Breast epithelium (tissue), 4 donors: Measurements from ENCODE around the gene TENM3. TPM values are rescaled to one million over a fixed set of nuclear protein-coding genes. Genes with fewer than 3 reads are reported as not detected.

Source experiments
- DNase-seq, 2 donors: peaks; one replicate each; pipeline ENCODE4 v3.0.0-alpha.2; 2019; ENCODE audit warnings: low spot score in 2 of 2
- H3K27ac ChIP-seq, 2 donors: fragments of 200-600 bp; sonication (generic) in 1 of 2; one replicate each; pipeline ENCODE4 v1.5.1; 2016 to 2019; ENCODE audit warnings: mild to moderate bottlenecking in 1 of 2
- H3K27me3 ChIP-seq, 2 donors: fragments of 200-600 bp; sonication (generic) in 1 of 2; one replicate each; pipeline versions ENCODE4 v1.5.1 to v1.6.0; 2017 to 2019; ENCODE audit warnings: control low read depth in 1 of 2, mild to moderate bottlenecking in 1 of 2
- H3K36me3 ChIP-seq: fragments of 200-600 bp; one replicate; pipeline ENCODE4 v1.5.1; 2019
- H3K4me1 ChIP-seq, 2 donors: fragments of 200-600 bp; sonication (generic); one replicate each; pipeline ENCODE4 v1.5.1; 2016 to 2019; ENCODE audit warnings: control low read depth in 1 of 2
- H3K4me3 ChIP-seq, 3 donors: fragments of 200-600 bp; sonication (generic); 1 replicate in 2 of 3; 2 replicates in 1 of 3; pipeline ENCODE4 v1.5.1; 2016 to 2019; ENCODE audit warnings: mild to moderate bottlenecking in 3 of 3, moderate library complexity in 2 of 3
- H3K9me3 ChIP-seq, 2 donors: fragments of 200-600 bp; sonication (generic) in 1 of 2; one replicate each; pipeline ENCODE4 v1.5.1; 2016 to 2019; ENCODE audit warnings: control low read depth in 1 of 2
- POLR2A ChIP-seq: fragments of 450-650 bp; IDR thresholded peaks from one replicate; pipeline ENCODE4 v1.6.1; 2016; ENCODE audit warnings: antibody characterized with exemption, mild to moderate bottlenecking, moderate library complexity
- POLR2AphosphoS5 ChIP-seq, 3 donors: sonication (generic); formaldehyde crosslinking; IDR thresholded peaks; one replicate each; pipeline ENCODE4 v1.6.1; 2017; ENCODE audit warnings: antibody characterized with exemption in 3 of 3
- intact Hi-C: fragments of 100-400 bp; cut with DNase I; formaldehyde crosslinking; loops from one replicate; pipeline ENCODE4 v1.15.1; 2023; ENCODE audit warnings: low total_unique reads
- total RNA-seq, 3 donors: library from RNA; depleted of rRNA; stranded (reverse); fragments of >200 nt; gene quantifications; one replicate each; pipeline ENCODE4 v1.1.0, GENCODE V29; 2016
- TF ChIP-seq, protein P1 (sequence below), 3 donors: fragments of 450-650 bp; IDR thresholded peaks; one replicate each; pipeline ENCODE4 v1.5.1; 2016 to 2017; ENCODE audit warnings: antibody characterized with exemption in 3 of 3, mild to moderate bottlenecking in 3 of 3, moderate library complexity in 3 of 3

Gene TENM3
- total RNA-seq, 3 donors from 2014 or later, result 4.6 to 30.6 (median 8.8) TPM

DNA sequence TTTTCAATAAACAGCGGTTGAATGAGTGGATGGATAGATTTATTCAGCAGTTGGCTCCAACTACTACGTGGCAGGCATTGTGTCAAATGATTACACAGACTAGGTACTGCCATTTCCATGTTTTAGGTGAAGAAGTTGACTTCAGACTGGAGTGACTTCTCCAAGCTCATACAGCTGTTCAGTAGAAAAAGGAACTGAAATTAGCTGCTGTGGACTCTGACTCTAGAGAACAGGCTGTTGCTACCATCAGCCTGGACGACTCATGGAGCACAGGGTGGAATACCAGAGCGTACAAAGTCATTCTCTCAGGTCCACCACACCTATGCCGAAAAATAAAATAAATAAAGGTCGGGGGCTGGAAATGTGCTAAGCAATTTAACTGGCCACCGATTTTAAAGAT, 45.3 kb downstream of the TENM3 start:
- H3K9me3 ChIP-seq, result no peaks in the 10 kb centered on the region
- no peak for DNase-seq
- H3K4me3 ChIP-seq, result no peak overlapping the region
- intact Hi-C loops, result no loop called here
- H3K27ac ChIP-seq, result no peak overlapping the region
- TF ChIP-seq POLR2A, result no peak
- TF ChIP-seq, protein P1, sequence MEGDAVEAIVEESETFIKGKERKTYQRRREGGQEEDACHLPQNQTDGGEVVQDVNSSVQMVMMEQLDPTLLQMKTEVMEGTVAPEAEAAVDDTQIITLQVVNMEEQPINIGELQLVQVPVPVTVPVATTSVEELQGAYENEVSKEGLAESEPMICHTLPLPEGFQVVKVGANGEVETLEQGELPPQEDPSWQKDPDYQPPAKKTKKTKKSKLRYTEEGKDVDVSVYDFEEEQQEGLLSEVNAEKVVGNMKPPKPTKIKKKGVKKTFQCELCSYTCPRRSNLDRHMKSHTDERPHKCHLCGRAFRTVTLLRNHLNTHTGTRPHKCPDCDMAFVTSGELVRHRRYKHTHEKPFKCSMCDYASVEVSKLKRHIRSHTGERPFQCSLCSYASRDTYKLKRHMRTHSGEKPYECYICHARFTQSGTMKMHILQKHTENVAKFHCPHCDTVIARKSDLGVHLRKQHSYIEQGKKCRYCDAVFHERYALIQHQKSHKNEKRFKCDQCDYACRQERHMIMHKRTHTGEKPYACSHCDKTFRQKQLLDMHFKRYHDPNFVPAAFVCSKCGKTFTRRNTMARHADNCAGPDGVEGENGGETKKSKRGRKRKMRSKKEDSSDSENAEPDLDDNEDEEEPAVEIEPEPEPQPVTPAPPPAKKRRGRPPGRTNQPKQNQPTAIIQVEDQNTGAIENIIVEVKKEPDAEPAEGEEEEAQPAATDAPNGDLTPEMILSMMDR (IDR thresholded peaks at IDR 0.05), result no peak
- no peak for TF ChIP-seq POLR2AphosphoS5 (IDR thresholded peaks at IDR 0.05)
- H3K27me3 ChIP-seq, result no peaks in the 10 kb centered on the region
- no peaks in the 10 kb centered on the region for H3K36me3 ChIP-seq
- no peaks in the 10 kb centered on the region for H3K4me1 ChIP-seq

DNA sequence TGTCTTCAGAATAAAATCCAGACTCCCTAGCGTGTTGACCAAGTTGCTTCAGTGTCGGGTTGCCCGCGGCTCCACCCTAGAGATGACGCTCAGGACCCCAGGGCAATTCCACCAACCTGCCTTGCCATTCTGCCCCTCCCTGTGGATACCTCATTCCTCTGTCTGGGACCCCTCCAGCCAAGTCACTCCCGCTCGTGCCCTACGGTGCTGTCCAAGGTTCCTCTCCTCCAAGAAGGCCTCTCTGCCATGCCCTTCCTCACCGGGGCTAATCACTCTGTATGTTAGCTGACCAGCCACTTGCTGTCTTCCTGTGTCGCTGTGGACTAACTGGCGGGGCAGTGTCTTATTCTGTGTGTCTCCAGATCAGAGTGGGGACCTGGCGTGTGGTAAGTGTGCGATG, 46.6 kb downstream of the TENM3 start:
- DNase-seq, result no peak
- Histone ChIP-seq H3K4me1 (no peaks in the 10 kb centered on the region), H3K4me3 (no peak overlapping the region), H3K27ac (no peak overlapping the region), H3K27me3 (no peaks in the 10 kb centered on the region), H3K36me3 (no peaks in the 10 kb centered on the region), H3K9me3 (no peaks in the 10 kb centered on the region)
- intact Hi-C loops, result no loop called here
- no peak for TF ChIP-seq POLR2A
- TF ChIP-seq, protein P1 (IDR thresholded peaks at IDR 0.05), result no peak
- TF ChIP-seq POLR2AphosphoS5 (IDR thresholded peaks at IDR 0.05), result no peak

DNA sequence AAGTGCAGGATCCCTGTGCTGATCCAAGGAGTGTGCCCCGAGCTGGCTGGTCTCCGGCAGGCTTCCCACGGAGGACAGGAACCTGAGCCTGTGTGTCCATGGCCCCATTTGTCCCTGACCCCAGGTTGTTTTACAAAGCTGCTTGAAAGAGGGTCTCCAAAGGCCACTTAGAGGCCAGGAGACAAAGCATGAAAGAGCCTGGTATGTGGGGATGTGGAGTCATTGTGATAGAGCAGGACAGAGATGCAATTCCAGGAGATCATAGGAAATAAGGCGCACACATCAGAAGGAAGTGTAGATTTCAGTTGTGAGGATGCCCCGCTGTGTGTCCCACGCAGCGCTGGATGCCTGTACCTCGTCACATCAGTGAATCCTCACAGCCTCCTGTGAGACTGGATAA, 48.0 kb downstream of the TENM3 start:
- no peaks in the 10 kb centered on the region for H3K27me3 ChIP-seq
- no peaks in the 10 kb centered on the region for H3K4me1 ChIP-seq
- H3K27ac ChIP-seq, result no peak overlapping the region
- H3K4me3 ChIP-seq, result no peak overlapping the region
- intact Hi-C loops, result no loop called here
- DNase-seq, result no peak
- TF ChIP-seq, protein P1 (IDR thresholded peaks at IDR 0.05), result no peak
- TF ChIP-seq POLR2AphosphoS5 (IDR thresholded peaks at IDR 0.05), result no peak
- no peak for TF ChIP-seq POLR2A
- H3K36me3 ChIP-seq, result no peaks in the 10 kb centered on the region
- H3K9me3 ChIP-seq, result no peaks in the 10 kb centered on the region

DNA sequence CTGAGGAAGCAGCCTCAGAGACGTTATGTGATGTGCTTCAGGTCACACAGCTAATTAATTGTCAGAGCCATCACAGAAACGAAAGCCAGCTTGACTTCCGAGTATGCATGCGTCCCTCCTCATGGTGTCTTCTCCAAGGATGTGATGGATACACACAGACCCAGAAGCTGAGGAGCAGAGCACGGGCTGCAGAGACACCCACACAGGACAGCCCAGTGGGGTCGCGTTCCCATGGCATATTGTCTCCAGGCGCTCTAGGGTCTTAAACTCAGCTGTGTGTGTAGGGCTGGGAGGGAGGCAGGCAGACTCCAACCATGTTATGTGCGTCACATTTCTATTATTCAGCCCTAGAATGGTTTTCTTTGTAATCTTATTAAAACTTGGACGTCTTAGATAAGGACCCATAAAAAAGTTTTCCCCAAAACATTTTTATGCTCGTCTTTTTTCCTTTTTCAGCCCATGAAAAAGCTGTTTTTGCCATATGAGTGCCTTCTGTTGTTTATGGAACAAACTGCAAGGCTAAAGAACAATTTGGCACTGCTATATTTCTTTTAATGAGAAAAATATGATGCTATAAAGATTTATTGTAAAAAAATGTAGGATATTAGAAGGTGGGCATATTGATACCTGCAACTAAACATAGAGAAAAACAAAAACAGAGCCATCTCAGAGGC, 48.5 kb downstream of the TENM3 start:
- Histone ChIP-seq H3K36me3 (no peaks in the 10 kb centered on the region), H3K27me3 (no peaks in the 10 kb centered on the region), H3K27ac (no peak overlapping the region), H3K4me3 (no peak overlapping the region), H3K9me3 (no peaks in the 10 kb centered on the region), H3K4me1 (no peaks in the 10 kb centered on the region)
- no peak for DNase-seq
- TF ChIP-seq POLR2AphosphoS5 (IDR thresholded peaks at IDR 0.05), result no peak
- TF ChIP-seq, protein P1 (IDR thresholded peaks at IDR 0.05), result no peak
- TF ChIP-seq POLR2A, result no peak
- intact Hi-C loops, result no loop called here

DNA sequence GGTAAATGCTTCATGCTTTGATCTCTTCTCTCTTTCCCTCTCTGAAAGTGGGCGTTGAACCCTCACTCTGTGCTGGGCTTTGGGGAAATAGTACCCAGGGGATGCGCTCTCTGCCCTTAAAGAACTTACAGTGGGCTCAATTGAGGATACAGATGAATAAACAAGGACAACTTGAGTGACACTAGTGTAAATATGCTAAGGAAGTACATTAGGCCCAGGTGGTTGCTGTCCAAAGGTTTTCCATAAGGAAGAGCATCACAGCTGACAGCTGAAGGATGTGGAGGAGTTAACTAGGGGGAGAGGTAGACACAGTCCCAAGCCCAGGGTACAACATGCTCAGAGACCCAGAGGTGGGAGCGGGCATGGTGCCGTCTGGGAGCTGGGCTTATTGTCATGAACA, 49.4 kb downstream of the TENM3 start:
- Histone ChIP-seq H3K27ac (no peak overlapping the region), H3K36me3 (no peaks in the 10 kb centered on the region), H3K4me3 (no peak overlapping the region), H3K27me3 (no peaks in the 10 kb centered on the region), H3K9me3 (no peaks in the 10 kb centered on the region), H3K4me1 (no peaks in the 10 kb centered on the region)
- TF ChIP-seq, protein P1 (IDR thresholded peaks at IDR 0.05), result no peak
- TF ChIP-seq POLR2AphosphoS5 (IDR thresholded peaks at IDR 0.05) (no peak), POLR2A (no peak)
- no peak for DNase-seq
- intact Hi-C loops, result no loop called here
